ENCODE data around the gene CYP4V2.

Gene CYP4V2

DNA sequence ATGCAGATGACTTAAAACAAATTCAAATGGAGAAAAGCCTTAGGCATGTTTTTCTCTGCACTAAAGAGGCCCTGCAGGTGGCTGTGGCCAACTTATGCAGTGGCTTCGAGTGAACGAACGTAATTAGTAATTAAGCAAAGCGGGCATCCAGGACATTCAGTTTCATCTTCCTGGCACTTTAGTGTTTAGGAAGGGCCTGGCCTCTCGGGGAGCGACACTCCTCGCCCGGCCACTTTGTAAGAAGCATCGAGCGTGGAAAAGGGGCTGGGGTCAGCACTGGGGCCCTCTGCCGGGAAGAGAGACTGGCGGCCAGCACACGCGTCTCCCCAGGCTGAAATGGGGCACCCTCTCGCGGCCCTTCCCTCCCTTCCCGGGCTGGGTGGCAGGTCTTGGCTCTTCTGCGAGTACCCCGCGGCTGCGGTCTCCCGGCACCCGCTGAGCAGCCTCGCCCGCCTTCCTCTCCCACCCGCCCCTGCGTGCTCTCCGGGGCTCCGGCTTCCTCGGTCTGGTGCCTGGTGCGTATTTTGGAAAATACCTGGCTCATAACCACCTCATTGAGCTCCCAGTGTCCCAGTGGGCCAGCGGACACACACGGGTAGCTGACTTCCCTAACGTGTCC lies 677 bp upstream of the CYP4V2 start:
- peak; percentile 55 for DNase-seq

DNA sequence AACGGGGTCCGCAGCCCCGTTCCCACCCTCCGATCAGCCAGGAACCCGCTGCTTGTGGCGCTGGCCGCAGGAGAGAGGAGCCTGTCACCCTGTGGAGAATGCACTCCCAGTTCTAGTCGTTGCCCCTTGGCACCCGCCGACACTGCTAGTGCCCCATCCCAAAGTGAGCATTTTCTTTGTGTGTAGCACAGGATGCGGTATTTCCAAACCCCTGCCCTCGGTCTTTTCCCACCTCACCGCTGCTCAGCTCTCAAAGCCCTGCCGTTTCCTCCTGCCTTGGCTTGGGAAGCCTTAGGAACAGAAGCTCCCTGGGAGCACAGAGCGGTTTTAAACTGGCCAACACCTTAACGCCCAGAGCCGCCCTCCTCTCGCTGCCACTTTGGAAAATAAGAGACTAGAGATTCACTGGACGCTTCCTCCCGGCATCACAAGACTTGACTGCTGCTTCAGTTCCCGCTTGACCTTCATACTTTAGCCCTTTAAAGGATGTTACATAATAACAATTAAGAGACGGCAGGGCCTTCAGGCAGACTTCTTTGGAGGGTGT lies 772 bp downstream of the CYP4V2 start:
- DNase-seq: peak; percentile 29

- no peak for DNase-seq
These were observed 2.5 kb downstream of the CYP4V2 start for GRCh38 chr4:186193851-186194250.

DNA sequence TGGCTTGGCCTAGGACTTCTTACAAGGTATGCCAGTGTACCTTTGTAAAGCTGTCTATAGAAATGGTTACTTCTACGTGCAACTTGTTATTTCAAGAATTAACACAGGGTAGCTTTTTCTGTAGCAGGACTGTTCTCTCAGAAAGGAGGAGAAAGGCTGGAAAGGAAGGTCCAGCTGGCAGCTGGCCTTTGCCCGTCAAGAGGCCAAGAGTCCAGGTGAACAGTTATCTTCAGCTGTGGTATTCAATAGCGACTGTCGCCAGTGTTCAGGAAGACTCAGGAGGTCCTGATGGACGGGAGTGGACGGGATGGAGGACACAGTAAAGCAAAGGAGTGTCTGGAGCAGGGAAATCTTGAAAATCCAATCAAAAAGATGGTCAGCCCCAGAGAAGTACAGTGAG lies 4.7 kb downstream of the CYP4V2 start:
- no peak for DNase-seq

- DNase-seq: no peak
These were observed 9.1 kb downstream of the CYP4V2 start for GRCh38 chr4:186200516-186200915.

DNA sequence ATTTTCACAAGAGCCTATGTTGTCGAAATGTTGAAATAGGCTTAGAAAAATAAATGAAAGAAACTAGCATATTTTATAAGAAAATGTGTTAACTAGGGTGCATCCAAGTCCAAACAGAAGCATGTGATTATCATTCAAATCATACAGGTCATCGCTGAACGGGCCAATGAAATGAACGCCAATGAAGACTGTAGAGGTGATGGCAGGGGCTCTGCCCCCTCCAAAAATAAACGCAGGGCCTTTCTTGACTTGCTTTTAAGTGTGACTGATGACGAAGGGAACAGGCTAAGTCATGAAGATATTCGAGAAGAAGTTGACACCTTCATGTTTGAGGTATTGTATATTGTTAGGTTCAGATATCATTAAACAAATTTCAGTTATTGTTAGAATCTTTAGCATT lies 9.6 kb downstream of the CYP4V2 start:
- DNase-seq: no peak

- DNase-seq: peak; percentile 60
These were observed 10.3 kb downstream of the CYP4V2 start for GRCh38 chr4:186201535-186202230.

- no peak for DNase-seq
These were observed 11.2 kb downstream of the CYP4V2 start for GRCh38 chr4:186202490-186203140.

DNA sequence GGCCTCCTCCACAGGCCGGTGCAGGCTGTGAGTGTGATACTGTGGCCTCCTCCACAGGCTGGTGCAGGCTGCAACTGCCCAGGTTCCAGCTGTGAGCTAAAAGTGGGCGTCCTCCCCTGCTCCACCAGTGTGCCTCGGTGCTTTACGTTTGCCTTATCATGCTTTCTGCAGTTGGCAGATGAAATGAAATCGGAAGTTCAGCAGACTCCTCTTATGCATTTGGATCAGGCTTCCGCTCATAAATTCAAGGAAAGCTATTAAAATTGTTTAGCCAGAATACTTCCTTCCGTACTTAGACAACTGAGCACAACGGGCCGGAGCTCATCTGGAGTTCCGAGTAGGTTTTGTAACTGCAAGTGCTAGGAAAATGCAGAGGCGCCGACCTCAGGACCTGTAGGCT lies 12.0 kb downstream of the CYP4V2 start:
- DNase-seq: no peak

DNA sequence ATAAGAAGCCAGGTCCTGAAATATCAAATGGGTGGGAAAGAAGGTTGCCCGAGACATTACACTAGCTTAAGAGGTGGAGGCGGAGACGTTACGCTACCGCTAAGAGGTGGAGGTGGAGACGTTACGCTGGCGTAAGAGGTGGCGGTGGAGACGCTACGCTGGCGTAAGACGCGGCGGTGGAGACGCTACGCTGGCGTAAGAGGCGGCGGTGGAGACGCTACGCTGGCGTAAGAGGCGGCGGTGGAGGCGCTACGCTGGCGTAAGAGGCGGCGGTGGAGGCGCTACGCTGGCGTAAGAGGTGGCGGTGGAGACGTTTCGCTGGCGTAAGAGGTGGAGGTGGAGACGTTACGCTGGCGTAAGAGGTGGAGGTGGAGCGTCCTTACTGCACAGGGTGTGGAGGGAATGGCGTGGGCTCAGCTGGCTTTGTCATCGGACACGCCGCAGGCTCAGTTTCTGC lies 12.8 kb downstream of the CYP4V2 start:
- DNase-seq: peak; percentile 65

- no peak for DNase-seq
These were observed 13.3 kb downstream of the CYP4V2 start for GRCh38 chr4:186204686-186205085.

GRCh38 chr4:186205156-186205555 lies 13.8 kb downstream of the CYP4V2 start:
- DNase-seq: no peak

DNA sequence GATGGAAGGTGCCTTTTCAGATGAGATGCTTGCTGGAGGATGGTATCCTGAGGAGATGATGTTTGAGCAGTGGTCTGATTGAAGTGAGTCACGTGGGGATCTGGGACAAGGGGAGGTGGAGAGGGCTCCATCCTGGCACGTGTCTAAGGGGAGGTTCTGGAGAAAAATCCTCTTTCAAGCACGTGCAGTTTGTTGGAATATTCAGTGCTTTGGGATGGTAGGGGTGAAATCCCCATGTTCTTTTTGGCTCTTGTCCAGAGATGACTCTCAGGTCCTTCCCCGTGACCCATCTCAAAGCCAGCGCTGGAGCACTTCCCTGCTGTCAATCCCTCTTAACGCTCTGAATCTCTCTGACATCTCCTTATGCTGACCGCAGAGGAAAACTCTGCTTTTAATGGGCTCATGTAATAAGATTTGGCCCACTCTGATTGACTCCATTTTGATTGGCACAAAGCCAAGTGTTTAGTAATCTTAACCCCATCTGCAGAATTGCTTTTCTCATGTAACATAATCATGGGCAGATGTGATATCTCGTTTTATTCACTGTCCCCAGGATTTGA lies 25.2 kb downstream of the CYP4V2 start:
- DNase-seq: peak; percentile 62

- no peak for DNase-seq
These were observed 26.4 kb downstream of the CYP4V2 start for GRCh38 chr4:186217733-186218293.

DNA sequence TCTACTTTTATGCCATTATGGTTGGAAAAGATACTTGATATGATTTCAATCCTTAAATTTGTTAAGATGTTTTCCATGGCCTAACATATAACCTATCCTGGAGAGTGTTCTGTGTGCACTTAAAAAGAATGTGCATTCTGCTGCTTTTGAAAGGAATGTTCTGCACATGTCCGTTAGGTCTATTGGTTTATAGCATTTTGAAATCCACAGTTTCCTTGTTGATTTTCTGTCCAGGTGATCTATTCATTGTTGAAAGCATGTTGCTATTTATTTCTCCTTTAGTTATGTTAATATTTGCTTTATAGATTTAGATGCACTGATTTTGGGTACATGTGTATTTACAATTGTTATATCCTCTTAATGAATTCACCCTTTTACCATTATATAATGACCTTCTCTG lies 30.3 kb downstream of the CYP4V2 start:
- no peak for DNase-seq

DNA sequence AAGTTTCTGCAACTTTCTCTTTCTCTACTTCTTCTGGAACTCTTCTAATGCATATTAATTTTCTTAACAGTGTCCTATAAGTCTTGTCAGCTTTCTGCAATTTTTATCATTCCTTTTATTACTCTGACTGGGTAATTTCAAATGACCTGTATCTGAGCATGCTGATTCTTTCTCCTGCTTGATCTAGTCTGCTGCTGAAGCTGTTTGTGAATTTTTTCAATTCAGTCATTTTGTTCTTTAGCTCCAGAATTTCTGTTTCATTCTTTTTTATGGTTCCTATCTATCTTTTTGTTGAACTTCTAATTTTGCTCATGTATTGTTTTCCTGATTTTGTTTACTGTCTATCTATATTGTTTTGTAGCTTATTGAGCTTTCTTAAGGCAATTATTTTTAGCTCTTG lies 34.5 kb downstream of the CYP4V2 start:
- DNase-seq: no peak

GRCh38 chr4:186226521-186227189 lies 35.3 kb downstream of the CYP4V2 start:
- no peak for DNase-seq

GRCh38 chr4:186227221-186227620 lies 35.9 kb downstream of the CYP4V2 start, which contains the start of gene KLKB1:
KLKB1 (plus strand) TSS chr4:186227507; CDS start chr4:186228196, 689 bp downstream.
- peak; percentile 83 for DNase-seq

DNA sequence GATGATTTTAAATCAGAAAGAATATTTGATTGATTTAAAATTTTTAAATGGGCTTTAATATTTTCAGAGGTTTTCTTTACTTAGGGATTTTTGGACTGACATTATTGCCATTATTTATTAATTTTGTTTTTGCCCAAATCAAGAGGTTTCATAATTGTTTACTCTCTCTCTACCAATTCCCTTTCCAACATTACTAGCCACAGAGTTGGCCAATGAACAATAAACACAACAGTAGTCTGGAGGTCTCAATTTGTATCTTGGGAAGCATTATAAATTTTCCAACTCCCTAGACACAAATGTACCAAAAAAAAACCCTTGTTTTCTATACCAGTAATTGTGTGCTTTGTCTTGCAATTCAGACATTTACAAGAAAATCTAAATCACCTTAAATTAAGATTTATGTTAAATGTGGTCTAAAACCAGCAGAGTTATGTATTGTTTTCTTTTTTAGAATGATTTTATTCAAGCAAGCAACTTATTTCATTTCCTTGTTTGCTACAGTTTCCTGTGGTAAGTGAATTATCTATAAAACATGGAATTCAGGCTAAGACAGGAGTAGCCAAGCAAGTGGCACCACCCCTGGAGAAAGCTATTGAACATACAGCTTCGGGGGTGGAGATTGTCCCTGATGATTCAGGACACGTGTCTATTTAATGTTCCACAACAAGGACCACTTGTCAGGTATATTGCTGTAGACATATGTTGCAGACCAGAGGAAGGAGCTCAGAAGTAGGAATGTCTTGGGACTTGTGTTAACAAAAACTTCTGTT lies 36.6 kb downstream of the CYP4V2 start:
- DNase-seq: peak; percentile 31

- no peak for DNase-seq
These were observed 37.1 kb downstream of the CYP4V2 start for GRCh38 chr4:186228514-186228894.

DNA sequence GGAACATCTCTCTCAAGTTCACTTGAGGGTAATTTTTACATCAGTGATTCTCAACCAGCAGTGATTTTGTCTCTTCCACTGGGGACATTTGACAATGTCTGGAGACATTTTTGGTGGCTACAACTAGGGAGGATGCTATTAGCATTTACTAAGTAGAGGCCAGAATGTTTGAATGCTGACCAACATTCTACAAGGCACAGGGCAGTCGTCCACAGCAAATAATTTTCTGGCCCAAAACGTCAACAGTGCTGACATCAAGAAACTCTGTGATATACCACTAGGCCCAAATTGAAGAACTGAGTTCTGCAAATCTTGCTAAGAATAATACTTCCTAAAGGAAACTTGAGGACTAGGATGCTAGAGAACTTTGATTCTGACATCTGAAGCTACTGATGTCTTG lies 43.0 kb downstream of the CYP4V2 start:
- no peak for DNase-seq

GRCh38 chr4:186236126-186236525 lies 44.8 kb downstream of the CYP4V2 start:
- no peak for DNase-seq
